NCI-H2081 (cell line): Measurements from ENCODE around the gene ZDHHC24.

ENCODE experiments used
- DNase-seq, 2 experiments: peaks; one replicate each; lab custom pipeline; 2025; lab: John Stamatoyannopoulos, UW

The ZDHHC24 gene

DNA sequence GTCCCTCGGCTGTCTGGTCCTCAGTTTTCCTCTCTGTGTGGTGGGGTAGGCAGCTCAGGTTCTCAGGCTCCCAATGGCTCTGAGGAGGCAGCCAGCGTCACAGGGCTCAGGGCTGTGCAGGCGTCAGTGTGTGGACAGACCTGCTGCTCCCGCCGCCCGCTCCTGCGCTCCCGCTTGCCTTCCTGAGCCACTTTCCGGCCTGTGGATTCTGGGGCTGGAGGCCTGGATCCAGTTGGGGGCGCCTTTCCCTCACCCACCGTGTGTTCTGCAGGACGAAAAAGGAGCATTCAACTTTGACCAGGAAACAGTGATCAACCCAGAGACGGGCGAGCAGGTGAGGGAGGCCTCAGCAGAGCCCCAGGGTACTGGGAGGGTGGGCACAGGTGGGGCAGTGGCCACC, 50.9 kb downstream of the ZDHHC24 start:
- DNase-seq, result no peak

DNA sequence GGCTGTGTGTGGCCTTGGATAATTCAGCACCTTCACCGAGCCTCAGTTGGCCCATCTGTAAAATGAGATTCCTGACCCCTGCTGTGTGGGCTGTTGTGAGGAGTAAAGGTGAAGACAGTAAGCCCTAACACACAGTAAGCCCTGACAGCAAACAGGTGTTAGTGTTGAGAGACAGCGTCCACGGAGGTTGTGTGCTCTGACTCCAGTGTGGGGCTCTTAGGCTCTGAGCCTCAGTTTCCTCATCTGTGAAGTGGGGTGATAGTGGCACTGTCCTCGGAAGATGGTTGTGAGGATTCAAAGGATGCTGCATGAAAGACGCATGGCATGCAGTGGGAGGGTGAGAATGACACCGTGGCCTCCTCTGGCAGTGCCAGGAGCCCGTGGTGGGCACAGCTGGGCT, 51.4 kb downstream of the ZDHHC24 start:
- no peak for DNase-seq

DNA sequence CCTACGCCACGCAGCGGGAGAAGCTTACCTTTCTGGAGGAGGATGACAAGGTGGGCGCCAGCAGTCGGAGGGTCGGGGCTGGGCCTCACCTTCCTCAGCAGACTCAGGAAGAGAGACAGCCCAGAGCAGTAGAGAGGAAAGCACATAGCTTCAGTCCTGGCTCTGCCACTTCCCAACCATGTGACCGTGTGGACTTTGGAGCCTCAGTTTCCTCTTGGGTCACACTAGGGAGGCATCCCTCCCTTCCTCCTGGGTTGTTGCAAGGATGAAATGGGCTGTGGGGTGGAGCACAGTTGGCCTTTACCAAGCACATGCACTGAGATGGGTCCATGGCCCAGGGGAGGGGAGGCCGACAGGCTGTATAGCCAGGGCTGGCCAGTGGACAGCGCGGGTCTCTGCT, 52.7 kb downstream of the ZDHHC24 start:
- no peak for DNase-seq

DNA sequence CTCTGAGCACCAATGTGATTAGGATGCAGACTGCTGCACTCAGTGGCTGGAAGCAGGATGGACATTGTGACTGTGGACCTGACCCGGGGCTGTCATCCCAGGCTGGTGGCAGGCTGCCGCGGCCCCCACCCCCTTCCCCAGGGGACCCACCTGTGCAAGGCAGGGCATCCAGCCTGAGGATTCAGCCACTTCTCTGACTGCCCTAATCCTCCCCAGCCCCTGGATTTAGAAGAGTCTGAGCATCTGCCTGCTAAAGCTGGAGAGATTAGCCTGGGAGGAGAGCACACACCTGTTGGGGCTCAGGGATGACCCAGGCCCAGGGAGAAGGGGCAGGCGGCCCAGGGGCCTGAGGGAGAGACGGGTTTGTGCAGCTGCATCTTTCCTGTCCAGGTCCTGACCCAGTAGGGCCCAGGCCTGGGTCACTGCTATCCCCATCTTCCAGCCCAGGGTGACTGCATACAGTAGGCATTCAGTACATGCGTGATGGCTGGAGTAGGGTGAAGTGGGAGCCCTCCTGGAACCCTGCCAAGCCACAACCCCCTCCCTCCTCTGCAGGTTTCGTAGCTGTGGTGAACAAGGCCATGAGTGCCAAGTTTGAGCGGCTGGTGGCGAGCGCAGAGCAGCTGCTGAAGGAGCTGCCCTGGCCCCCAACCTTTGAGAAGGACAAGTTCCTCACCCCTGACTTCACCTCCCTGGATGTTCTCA, 53.5 kb downstream of the ZDHHC24 start:
- DNase-seq, result peak in 1 of 2 experiments; percentile 7

DNA sequence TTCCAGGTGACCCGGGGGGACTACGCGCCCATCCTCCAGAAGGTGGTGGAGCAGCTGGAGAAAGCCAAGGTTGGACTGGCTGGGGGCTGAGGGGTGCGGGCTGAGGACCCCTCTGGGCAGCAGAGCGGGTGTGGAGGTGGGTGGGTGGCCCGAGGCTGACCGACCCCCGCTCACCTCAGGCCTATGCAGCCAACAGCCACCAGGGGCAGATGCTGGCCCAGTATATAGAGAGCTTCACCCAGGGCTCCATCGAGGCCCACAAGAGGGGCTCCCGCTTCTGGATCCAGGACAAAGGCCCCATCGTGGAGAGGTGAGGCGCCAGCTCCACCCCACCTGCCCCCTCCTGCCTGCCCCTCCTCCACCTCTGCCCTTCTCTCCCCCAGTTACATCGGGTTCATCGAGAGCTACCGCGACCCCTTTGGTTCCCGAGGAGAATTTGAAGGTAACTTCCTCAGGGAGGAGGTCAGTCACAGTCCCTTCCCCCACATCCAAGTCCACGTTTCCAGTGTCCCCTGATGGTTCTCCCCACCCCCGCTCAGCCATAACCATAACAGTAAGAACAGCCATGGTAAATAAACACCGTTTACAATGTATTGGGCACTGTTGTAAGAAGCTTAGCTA, 54.4 kb downstream of the ZDHHC24 start:
- no peak for DNase-seq

DNA sequence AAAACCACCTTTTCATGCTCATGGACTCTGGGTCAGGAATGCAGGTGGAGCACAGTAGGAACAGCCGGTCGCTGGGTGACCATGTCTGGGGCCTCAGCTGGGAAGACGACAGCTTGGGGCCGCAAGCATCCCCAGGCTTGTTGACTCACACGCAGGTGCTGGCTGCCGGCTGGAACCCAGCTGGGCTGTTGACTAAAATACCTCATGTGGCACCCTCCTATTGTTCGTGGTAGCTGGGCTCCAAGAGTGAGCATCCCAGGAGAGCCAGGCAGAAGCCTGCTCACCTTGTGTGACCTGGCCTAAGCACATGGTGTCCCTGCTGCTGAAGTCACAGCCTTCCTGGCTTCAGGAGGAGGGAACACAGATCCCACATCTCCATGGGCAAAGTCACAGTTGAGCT, 56.2 kb downstream of the ZDHHC24 start:
- DNase-seq, result peak; percentile 90 to 96

DNA sequence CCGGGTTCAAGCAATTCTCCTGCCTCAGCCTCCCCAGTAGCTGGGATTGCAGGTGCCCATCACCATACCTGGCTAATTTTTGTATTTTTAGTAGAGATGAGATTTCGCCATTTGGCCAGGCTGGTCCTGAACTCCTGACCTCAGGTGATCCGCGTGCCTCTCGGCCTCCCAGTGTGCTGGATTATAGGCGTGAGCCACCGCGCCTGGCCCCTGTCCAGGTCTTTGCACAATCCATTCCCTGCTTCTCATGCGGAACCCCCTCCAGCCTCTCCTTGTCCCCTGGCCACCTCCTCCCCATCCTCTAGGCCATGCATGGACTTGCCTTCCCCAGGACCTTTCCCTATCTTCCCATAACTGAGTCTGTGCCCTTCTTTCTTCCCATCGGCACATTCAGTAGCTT, 56.9 kb downstream of the ZDHHC24 start:
- DNase-seq, result peak in 1 of 2 experiments; percentile 49

DNA sequence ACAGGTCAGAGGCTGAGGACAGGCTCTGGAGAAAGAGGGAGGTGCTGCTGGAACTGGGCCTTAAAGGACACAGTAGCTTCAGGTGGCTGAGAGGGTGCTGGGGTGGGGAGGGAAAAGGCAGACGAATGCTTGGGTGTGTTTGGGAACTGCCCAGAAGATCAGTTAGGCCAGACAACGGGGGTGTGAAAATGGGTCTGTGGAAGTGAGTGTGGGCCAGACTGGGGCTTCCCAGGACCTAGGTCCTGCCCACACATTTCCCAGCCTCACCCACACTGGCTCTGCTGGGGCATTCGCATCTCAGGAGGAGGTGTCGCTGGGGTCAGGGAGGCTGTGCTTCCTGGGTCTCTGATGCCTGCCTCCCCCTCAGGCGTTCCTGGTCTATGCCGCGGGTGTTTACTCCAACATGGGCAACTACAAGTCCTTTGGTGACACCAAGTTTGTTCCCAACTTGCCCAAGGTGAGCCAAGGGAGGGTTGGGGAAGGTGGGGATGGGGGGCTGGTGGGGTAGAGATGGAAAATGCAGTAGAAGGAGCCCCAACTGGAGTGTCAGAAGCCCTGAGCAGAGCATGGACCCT, 61.0 kb downstream of the ZDHHC24 start:
- no peak for DNase-seq

DNA sequence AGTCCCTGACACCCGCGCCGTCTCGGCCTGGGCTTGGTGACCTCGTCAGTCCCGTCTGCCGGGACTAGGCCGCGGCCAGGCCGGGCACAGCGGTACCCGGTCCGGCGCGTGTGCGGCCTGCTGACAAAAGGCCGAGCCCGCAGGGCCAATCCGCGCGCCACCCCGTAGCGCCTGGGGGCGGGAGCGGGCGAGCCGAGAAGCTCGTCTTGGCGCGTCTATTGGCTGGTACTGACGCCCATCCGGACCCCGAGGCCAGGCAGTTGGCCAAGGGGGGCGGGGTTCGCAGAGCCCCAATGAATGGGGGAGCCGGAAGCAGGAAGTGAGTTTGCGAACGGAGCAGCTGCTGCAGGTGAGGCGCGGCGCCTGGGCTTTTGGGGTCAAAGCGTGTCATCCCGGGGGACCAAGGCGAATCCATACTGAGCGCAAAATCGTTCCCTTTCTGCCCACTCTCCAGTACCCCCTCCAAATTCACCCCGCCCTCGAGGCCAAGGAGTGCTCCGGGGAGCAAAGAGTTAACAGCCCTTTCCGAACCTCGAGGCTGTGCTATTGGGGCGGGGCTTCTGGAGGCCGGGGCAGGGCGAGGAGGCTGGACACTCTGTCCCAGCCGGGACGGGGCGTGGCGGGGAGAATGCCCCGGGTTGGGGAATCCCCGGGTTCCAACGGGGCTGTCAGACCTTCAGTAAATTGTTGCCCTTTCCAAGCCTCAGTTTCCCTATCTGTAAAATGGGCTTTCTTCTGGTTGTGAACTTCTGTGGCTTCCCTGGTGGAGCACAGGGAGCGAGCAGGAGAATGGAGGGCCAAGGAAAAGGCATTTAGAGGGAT, 65.5 kb downstream of the ZDHHC24 start, which contains the start of gene DPP3:
Gene DPP3, plus strand, starts transcription at position 318 of the 822 bp plus-strand sequence. CDS start 1,767 bp downstream, outside the sequence.
- peak; percentile 97 for DNase-seq

DNA sequence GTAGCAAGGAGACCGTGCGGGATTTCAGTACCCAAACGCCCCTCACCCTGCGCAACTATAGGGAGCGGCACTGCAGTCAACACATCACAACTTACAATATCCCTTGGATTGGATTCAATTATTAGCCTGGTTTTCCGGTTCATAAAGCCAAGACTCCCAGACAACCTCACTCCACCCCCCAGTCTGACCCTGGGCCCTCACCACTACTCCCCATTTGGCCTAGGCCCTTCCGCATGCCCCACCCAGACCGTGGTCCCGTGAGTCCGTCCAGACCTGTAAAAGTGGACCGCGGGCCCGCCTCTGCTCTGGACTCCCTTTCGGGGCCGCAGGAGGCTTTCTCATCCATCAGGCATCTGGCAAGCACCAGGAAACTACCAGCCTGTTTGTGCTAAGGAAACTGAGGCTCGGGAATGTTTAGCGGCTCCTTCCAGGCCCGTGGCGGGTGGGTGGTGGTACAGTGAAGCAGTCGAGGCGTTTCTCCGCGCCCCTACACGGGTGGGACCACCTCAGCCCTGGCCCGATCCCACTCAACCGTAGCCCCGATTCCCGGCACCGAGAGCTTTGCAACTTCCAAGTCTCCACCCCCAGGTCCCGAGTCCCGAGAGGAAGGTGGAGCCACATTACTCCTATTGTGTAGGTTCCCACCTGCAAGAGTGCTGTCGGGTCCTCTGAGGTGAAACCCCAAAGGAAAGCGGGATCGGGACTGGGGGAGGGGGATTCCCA, 66.3 kb downstream of the ZDHHC24 start:
- peak; percentile 68 to 88 for DNase-seq

DNA sequence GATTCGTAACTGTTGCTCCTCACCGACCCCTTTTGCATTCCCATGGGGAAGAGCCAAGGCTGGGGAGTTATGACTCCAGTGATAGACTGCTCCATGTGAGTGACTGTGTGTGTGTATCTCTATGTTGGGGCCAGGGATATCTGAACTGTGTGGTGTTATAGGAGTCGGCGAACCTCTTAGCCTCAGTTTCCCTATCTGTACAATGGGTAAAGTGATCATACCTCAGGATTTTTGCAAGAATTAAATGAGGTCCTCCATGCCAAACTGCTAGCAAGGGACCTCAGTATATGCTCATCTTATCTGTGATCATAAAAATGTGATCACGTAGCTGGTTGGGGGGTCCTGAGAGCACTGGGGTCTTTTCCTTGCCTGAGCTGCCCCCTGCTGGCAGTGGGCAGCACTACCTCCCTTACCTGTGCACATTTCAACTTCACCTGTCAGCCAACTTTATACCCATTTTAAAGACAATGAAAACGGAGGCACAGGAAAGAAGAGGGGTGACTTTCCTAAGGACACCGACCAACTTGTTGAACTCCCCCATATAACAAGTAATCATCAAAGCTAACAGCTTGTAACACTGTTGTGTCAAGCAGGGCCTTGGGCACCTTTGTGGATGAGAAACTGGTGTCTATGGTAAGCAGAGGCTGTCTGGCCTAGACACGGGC, 67.0 kb downstream of the ZDHHC24 start:
- DNase-seq, result peak; percentile 27 to 39

DNA sequence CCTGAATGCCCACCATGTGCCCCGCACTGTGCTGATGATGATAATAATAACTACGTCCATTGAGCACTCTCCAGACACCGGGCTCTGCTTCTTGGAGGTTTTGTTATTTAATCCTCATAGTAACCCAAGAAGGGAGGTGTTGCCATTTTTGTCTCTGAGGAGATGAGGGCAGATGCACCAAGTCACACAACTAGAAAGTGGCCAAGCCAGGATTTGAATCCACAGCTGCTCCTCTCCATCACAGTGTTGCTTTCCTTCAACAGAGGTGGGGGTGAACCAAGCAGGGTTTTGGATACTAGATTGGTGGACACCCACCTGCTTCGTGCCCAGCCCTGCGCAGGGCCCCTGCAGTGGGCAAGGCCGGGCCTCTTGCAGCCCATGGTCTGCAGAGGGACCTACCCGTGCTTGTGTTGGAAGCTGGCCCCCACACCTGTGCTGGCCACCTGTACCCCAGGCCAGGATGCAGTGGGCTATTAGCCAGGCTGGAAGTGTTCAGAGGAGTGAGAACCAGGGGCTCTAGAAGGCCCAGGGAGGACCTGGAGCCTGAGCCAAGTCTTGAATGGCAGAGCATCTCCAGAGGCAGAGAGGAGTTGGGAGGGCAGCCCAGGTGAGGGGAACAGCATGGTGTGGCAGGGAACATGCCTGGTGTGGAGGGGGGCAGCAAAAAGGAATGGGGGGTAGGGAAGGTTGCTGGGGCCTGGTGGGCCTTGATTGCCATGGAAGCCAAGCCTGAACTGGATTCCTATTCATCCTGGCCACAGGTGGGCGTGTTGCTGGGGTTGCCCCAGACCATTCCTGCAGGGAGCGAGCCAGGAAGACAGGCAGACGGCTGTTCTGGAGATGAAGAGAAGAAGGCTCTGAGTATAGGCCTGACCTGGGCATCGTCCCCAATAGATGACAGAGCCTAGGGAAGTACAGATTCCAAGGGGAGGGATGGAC, 68.3 kb downstream of the ZDHHC24 start:
- DNase-seq, result no peak

DNA sequence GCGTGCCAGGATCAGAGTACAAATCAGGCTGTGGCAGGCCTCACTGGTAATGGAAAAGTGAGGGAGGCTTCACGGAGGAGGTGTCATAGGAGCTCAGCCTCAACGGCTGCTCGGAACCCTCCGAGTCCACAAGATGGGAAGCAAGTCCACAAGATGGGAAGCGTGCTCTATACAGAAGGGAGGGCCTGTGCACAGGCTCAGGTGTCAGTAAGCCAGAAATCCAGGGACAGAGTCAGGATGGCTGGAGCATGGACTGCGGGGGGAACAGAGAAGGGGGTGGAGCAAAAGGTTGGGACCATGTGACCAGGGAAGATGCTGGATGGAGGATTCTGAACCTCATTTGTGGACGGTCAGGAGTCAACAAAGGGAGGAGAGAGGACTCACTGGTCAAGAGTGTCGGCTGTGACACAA, 69.0 kb downstream of the ZDHHC24 start:
- DNase-seq, result no peak

DNA sequence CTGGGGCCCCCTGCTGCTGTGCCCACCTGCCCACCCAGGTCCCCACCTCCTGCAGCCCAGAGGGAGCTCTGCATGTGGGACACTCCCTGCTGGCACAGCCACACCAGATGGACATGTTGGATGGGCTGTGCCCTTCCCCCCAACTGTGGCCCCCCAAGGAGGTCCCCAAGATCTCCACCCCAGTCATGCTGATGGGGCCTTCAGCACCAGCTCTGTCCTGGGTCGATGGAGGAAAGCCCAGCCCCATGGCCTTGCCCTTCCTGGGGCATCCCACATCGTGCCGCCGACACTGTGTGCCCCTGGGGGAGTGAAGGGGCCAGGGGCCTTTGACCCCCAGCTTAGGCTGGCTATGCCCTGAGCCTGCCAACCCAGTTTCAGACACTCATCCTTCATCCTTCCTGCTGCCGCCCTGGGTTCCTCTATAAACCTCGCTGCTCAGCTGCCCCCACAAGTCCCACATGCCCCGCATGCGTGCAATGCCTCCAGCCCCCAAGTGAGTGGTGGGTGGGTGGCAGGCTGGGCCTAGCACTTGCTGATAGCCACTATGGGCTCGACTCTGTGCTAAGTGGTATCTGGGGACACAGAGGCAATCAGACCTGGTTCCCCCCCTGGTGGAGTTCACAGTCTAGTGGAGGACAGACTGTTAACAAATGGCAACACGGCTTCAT, 69.5 kb downstream of the ZDHHC24 start:
- DNase-seq, result no peak

DNA sequence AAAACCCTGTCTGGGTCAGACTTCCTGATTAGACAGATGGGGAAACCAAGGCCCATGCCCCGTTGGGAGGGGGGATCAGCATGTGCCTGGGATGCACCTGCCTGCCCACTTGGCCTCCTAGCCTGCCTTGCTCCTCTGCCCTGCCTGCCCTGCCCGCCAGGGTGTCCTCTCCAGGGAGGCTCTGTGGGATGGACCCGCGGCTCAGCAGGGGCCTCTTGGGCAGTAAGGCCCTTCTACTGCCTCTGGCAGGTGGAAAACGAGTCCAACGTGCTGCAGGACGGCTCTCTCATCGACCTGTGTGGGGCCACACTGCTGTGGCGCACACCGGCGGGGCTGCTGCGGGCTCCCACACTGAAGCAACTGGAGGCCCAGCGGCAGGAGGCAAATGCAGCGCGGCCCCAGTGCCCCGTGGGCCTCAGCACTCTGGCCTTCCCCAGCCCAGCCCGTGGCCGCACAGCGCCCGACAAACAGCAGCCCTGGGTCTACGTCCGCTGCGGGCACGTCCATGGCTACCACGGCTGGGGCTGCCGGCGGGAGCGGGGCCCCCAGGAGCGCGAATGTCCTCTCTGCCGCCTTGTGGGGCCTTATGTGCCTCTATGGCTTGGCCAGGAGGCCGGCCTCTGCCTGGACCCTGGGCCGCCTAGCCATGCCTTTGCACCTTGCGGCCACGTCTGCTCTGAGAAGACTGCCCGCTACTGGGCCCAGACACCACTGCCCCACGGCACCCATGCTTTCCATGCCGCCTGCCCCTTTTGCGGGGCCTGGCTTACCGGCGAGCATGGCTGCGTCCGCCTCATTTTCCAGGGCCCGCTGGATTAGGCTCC, 70.3 kb downstream of the ZDHHC24 start:
- DNase-seq, result no peak

DNA sequence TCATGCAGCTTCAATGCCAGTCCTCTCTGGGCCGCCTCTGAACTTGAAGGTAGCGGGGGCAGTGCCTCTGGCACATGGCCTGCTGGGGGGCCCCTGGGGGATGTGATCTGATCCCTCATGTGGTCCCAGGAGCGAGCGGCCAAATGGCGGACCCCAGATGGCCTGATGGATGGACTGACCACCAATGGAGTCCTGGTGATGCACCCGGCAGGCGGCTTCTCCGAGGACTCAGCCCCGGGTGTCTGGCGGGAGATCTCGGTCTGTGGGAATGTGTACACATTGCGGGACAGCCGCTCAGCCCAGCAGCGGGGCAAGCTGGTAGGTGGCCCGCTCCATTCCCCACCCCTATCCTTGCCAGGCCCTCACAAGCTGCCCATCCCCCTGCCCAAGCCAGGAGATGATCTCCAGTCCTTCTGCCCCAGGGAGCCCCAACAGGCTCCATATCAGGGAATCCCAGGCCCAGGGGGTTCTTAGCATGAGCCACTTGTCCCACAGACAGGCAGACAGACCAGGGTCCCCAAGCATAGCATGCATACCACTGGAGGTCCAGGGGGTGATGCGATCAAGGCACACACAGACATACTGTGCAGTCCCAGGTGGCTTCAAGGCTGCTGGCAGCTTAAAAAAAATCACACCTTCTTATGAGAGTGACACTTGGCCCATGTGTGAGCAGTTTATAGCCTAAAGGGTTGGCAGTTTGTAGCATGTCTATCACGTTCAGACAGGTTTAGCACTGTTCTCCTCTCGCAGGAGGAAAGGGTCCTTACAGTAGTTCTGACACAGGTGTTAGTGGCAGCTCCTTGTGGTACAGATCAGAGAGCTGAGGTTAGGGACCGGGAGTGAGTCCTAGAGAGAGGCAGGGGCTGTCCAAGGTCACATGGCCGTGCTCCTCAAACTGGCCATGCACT, 72.0 kb downstream of the ZDHHC24 start:
- DNase-seq, result no peak

DNA sequence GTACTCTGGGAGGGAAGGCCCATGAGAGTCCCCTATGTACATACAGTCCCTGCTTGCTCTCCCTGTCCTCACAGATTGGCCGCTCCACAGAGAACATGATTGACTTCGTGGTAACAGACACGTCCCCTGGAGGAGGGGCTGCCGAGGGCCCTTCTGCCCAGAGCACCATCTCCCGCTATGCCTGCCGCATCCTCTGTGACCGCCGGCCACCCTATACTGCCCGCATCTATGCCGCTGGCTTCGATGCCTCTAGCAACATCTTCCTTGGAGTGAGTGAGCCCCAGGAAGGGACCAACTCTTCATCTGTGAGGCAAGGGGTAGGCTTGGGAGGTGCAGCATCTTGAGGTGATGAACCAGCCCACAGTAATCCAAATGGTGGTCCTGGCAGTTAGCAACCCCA, 72.7 kb downstream of the ZDHHC24 start:
- DNase-seq, result no peak

DNA sequence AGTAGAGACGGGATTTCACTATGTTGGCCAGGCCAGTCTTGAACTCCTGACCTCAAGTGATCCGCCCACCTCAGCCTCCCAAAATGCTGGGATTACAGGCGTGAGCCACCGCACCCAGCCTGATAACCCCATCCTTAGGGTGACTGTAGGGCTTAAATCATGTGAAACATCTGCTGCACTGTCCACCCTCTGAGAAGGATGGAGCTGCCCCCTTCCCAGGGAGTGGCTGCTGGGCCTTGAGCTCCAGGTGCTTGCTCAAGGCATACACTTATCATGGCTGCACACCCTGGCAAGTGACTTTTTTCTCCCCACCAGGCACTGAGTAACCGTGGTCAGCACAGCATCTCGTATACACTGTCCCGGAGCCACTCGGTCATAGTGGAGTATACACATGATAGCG, 73.8 kb downstream of the ZDHHC24 start:
- DNase-seq, result no peak
